DOHH2 (cell line): ENCODE results near the gene SARS1.

Experiments
- H3F3A ChIP-seq: fragments of 200-600 bp; sonication (generic), shearing (Covaris generic); 2 replicates; pipeline ENCODE4 v1.6.0; 2016; ENCODE audit warnings: antibody characterized with exemption, mild to moderate bottlenecking; ENCODE audit not compliant: control insufficient read depth, insufficient read depth
- H3K27ac ChIP-seq: fragments of 200-600 bp; sonication (generic); 2 replicates; pipeline ENCODE4 v1.5.1; 2014; ENCODE audit warnings: low read depth, mild to moderate bottlenecking, low read length, moderate library complexity
- H3K27me3 ChIP-seq: fragments of 200-600 bp; sonication (generic); 2 replicates; pipeline ENCODE4 v1.6.1; 2014; ENCODE audit warnings: mild to moderate bottlenecking, low read length, mixed read lengths; ENCODE audit not compliant: control insufficient read depth
- H3K36me3 ChIP-seq: fragments of 200-600 bp; sonication (generic); 2 replicates; pipeline ENCODE4 v1.6.1; 2014; ENCODE audit warnings: mild to moderate bottlenecking, low read length, moderate library complexity, mixed read lengths; ENCODE audit not compliant: control insufficient read depth
- H3K4me1 ChIP-seq: fragments of 200-600 bp; sonication (generic); 2 replicates; pipeline ENCODE4 v1.6.1; 2014; ENCODE audit warnings: mild to moderate bottlenecking, low read length, mixed read lengths; ENCODE audit not compliant: control insufficient read depth
- H3K4me2 ChIP-seq: fragments of 200-600 bp; sonication (generic); 2 replicates; pipeline ENCODE4 v1.6.0; 2014; ENCODE audit warnings: mild to moderate bottlenecking, low read length, moderate library complexity
- H3K4me3 ChIP-seq: fragments of 200-600 bp; sonication (generic); 2 replicates; pipeline ENCODE4 v1.5.1; 2014; ENCODE audit warnings: mild to moderate bottlenecking, low read length, mixed read lengths
- H3K79me2 ChIP-seq: fragments of 200-600 bp; sonication (generic); 2 replicates; pipeline ENCODE4 v1.6.1; 2014; ENCODE audit warnings: mild to moderate bottlenecking, low read length, mixed read lengths; ENCODE audit not compliant: control insufficient read depth
- H3K9me2 ChIP-seq: fragments of 200-600 bp; sonication (generic); replicated peaks from 2 replicates; pipeline ENCODE4 v1.6.1; 2014; ENCODE audit warnings: mild to moderate bottlenecking, low read length, mixed read lengths; ENCODE audit not compliant: control insufficient read depth
- H3K9me3 ChIP-seq: fragments of 200-600 bp; sonication (generic); 2 replicates; pipeline ENCODE4 v1.6.1; 2014; ENCODE audit warnings: antibody characterized with exemption, low read length, mixed read lengths; ENCODE audit not compliant: control insufficient read depth, insufficient read depth
- H4K20me1 ChIP-seq: fragments of 200-600 bp; sonication (generic); 2 replicates; pipeline ENCODE4 v1.6.0; 2014; ENCODE audit warnings: low read depth, mild to moderate bottlenecking, antibody characterized with exemption, low read length, moderate library complexity; ENCODE audit not compliant: control insufficient read depth, insufficient read depth
- EZH2phosphoT487 ChIP-seq: fragments of 200-600 bp; sonication (generic); IDR thresholded peaks from 2 replicates; pipeline ENCODE4 v1.6.1; 2017; ENCODE audit warnings: borderline replicate concordance, mild to moderate bottlenecking, antibody characterized with exemption, low read length, moderate library complexity, mixed read lengths
- TF ChIP-seq, protein P1 (sequence below): fragments of 200-600 bp; sonication (generic); IDR thresholded peaks from one replicate; pipeline ENCODE4 v1.5.1; 2014; ENCODE audit warnings: antibody characterized with exemption, mild to moderate bottlenecking, low read depth, low read length; ENCODE audit not compliant: poor library complexity, severe bottlenecking

The SARS1 gene

DNA sequence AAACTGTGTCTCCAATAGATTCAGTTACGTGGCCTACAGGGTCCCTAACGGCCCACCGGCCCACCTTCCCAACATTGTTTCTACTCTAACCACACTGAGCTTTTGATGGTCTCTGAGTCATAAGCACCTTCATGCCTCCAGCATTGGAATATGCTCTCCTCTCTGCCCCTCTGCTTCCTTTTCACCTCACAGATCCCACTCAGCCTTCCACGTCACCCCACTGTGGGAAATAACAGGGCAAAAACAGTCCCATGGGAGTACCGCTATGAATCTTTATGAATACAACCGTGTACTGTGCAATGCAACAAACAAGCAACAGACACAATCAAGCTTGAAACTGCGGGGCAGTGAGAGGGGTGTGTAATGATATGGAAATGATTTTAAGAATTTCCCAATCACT, 5.3 kb upstream of the SARS1 start:
- H3K4me2 ChIP-seq = no peak overlapping the region
- no peak overlapping the region for H3K4me3 ChIP-seq
- no peaks in the 10 kb centered on the region for H3F3A ChIP-seq
- no peaks in the 10 kb centered on the region for H3K9me3 ChIP-seq
- H3K27me3 ChIP-seq = no peaks in the 10 kb centered on the region
- peaks cover 10% of the 10 kb centered on the region for H3K4me1 ChIP-seq
- no peaks in the 10 kb centered on the region for H4K20me1 ChIP-seq
- no peaks in the 10 kb centered on the region for H3K79me2 ChIP-seq
- no peaks in the 10 kb centered on the region for H3K9me2 ChIP-seq
- no peak overlapping the region for H3K27ac ChIP-seq
- no peaks in the 10 kb centered on the region for H3K36me3 ChIP-seq
- TF ChIP-seq EZH2phosphoT487 = no peak
- TF ChIP-seq, protein P1, sequence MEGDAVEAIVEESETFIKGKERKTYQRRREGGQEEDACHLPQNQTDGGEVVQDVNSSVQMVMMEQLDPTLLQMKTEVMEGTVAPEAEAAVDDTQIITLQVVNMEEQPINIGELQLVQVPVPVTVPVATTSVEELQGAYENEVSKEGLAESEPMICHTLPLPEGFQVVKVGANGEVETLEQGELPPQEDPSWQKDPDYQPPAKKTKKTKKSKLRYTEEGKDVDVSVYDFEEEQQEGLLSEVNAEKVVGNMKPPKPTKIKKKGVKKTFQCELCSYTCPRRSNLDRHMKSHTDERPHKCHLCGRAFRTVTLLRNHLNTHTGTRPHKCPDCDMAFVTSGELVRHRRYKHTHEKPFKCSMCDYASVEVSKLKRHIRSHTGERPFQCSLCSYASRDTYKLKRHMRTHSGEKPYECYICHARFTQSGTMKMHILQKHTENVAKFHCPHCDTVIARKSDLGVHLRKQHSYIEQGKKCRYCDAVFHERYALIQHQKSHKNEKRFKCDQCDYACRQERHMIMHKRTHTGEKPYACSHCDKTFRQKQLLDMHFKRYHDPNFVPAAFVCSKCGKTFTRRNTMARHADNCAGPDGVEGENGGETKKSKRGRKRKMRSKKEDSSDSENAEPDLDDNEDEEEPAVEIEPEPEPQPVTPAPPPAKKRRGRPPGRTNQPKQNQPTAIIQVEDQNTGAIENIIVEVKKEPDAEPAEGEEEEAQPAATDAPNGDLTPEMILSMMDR = no peak

DNA sequence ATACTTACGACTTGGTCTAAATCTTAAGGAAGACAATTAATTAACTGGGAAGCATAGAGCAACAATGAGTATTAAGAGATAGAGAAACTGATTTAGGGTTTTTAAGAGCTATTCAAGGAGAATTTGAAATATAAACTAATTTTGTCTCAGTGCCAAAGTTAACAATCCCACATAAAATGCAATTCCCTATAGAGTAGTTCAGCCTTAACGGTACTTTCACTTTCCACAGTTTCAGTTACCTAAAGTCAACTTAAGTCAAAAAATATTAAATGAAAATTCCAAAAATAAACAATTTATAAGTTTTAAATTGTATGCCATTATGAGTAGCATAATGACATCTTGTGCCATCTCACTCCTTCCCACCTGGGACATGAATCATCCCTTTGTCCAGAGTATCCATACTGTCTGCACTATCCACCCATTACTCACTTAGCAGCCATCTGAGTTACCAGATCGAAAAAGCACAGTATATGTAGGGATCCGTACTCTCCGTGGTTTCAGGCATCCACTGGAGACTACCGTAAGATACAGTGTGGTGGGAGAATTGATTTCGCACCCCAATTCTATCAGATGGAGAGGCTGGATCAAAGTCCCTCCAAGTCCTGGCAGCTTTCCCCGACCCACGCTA, 4.8 kb upstream of the SARS1 start:
- H3K27ac ChIP-seq = no peak overlapping the region
- no peaks in the 10 kb centered on the region for H4K20me1 ChIP-seq
- peaks cover 3% of the 10 kb centered on the region for H3K79me2 ChIP-seq
- no peaks in the 10 kb centered on the region for H3F3A ChIP-seq
- H3K9me2 ChIP-seq = no peaks in the 10 kb centered on the region
- H3K27me3 ChIP-seq = no peaks in the 10 kb centered on the region
- TF ChIP-seq, protein P1 = no peak
- TF ChIP-seq EZH2phosphoT487 = no peak
- H3K4me2 ChIP-seq = no peak overlapping the region
- no peak overlapping the region for H3K4me3 ChIP-seq
- H3K9me3 ChIP-seq = no peaks in the 10 kb centered on the region
- peaks cover 11% of the 10 kb centered on the region for H3K4me1 ChIP-seq
- H3K36me3 ChIP-seq = peaks cover under 1% of the 10 kb centered on the region; the same call in 1 of the 2 replicates

DNA sequence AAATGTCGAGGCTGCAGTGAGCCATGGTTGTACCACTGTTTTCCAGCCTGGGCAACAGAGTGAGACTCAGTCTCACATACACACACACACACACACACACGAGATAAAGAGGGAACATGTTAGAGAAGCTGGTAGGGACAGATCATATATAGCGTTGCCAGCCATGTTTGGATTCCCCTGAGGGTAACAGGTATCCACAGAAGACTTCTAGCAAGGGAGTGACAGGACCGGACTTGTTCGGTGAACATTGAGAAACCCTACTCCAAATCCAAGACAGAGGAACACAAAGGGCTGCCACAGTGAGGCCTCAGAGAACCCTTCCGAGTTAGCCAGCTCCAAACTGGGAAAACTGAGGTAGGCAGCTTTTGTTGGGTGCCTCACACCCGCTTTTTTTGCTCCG, 3.7 kb upstream of the SARS1 start:
- Histone ChIP-seq H3K36me3 (peaks cover 10% of the 10 kb centered on the region), H3K9me2 (no peaks in the 10 kb centered on the region), H3K27ac (no peak overlapping the region), H3K4me2 (no peak overlapping the region), H3K9me3 (no peaks in the 10 kb centered on the region), H3K79me2 (peaks cover 14% of the 10 kb centered on the region), H3F3A (no peaks in the 10 kb centered on the region), H3K27me3 (no peaks in the 10 kb centered on the region), H3K4me1 (peaks cover 13% of the 10 kb centered on the region), H3K4me3 (no peak overlapping the region), H4K20me1 (no peaks in the 10 kb centered on the region)
- TF ChIP-seq, protein P1 = no peak
- no peak for TF ChIP-seq EZH2phosphoT487
